NCI-H2227 treated with DMSO at 0.1 percent for 48 hours (cell line): Measurements from ENCODE around the gene ZC3H14.
"Not testable (repeated sequence)": the region's sequence is repeated elsewhere in the genome, so short reads cannot be mapped to it uniquely, and the experiment has no call there.

Source experiments
- DNase-seq: peaks from one replicate; lab custom pipeline; 2025; lab: John Stamatoyannopoulos, UW

The ZC3H14 gene, protein sequence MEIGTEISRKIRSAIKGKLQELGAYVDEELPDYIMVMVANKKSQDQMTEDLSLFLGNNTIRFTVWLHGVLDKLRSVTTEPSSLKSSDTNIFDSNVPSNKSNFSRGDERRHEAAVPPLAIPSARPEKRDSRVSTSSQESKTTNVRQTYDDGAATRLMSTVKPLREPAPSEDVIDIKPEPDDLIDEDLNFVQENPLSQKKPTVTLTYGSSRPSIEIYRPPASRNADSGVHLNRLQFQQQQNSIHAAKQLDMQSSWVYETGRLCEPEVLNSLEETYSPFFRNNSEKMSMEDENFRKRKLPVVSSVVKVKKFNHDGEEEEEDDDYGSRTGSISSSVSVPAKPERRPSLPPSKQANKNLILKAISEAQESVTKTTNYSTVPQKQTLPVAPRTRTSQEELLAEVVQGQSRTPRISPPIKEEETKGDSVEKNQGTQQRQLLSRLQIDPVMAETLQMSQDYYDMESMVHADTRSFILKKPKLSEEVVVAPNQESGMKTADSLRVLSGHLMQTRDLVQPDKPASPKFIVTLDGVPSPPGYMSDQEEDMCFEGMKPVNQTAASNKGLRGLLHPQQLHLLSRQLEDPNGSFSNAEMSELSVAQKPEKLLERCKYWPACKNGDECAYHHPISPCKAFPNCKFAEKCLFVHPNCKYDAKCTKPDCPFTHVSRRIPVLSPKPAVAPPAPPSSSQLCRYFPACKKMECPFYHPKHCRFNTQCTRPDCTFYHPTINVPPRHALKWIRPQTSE

DNA sequence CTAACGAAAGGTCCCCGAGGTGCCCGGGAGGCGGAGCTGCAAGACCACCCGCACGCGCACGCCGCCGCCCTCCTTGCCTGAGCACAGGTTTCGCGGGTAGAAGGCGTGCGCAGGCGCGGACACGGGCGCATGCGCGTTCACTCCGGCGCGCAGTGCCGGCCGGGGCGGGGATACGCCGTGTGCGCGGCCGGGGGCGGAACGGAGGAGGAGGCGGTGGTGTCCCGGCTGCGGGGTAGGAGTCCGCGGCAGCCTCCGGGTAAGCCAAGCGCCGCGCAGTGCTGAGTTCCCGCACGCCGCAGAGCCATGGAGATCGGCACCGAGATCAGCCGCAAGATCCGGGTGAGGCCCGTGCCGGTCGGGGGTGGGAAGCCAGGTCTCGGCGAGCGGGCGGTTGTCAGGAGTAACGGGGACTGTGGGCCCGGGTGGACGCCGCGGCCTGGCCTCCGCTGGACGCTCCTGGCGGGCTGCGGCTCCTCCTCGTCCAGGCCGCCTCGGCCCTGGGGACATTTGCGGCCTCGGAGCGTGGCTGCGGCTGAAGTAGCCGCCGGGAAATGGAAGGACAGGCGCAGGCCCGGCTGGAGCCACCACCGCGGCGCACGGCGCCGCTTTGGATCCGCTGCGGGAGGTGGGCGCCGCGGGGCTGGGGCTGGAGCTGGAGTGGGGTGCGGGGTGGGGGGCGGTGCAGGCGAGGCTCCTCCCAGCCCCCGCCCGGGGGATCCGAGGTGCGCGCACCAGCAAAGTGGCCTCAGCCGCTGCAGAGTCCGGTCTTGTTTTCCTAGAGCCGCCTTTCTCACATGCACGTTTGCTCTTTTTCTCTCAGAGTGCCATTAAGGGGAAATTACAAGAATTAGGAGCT lies at the start of gene ZC3H14:
Gene ZC3H14 (plus strand): TSS at position 207 of the 856 bp plus-strand sequence. CDS start 97 bp downstream, at position 304.
- peak; percentile 86 for DNase-seq

DNA sequence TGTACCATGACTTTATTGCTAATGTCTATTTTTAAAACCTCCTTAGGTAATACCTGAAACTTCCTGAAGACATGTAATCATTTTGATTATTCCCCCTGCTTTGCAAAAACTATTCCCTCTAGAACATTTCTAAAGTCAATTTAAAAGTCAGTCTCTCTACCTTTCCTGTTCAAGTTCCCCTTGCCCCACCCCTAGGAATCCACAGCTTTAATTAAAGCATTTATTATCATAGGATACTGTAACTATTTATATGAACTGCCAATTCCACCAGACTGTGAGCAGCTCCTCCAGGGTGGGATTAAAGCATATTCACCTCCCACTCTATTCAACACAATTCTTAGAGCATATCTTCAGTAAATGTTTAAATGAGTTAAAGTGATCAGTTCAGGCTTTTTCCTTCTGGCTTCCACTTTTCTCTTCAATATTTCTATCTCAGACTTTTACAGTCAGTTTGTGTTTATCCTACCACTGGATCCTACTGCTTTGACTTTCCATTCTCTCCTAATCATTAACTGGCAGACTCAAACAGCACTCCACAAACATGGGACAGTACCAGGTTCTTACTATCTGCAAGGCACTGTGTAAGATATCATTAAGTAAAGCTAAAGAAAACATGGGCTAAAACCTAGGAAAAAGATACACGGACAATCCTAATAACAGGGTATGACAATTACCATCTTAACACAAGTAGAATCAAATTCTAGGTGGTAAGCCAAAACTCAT lies 47.2 kb upstream of the ZC3H14 start:
- no peak for DNase-seq

DNA sequence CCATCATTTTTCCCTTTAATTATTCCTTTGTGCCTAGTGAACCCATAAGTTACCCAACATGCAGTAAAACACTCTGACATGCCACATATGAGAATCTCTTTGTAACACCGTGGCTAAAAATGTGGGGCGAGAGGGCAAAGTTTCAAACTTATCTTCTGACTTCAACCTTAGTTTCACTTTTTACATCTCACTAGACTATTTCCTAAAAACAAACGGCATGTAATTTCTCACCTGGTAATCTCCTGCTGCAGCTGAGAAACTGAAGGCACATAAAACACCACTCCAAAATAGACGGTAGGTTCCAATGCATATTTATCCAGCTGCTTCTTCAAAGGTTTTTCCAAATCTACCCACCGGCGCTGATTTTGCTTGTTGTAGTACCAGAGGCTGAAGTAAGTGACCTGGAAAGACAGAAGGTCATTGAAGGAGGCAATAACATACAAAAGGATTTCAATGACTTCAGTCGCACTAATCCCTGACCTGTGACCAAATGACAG lies 45.9 kb upstream of the ZC3H14 start:
- DNase-seq = no peak

DNA sequence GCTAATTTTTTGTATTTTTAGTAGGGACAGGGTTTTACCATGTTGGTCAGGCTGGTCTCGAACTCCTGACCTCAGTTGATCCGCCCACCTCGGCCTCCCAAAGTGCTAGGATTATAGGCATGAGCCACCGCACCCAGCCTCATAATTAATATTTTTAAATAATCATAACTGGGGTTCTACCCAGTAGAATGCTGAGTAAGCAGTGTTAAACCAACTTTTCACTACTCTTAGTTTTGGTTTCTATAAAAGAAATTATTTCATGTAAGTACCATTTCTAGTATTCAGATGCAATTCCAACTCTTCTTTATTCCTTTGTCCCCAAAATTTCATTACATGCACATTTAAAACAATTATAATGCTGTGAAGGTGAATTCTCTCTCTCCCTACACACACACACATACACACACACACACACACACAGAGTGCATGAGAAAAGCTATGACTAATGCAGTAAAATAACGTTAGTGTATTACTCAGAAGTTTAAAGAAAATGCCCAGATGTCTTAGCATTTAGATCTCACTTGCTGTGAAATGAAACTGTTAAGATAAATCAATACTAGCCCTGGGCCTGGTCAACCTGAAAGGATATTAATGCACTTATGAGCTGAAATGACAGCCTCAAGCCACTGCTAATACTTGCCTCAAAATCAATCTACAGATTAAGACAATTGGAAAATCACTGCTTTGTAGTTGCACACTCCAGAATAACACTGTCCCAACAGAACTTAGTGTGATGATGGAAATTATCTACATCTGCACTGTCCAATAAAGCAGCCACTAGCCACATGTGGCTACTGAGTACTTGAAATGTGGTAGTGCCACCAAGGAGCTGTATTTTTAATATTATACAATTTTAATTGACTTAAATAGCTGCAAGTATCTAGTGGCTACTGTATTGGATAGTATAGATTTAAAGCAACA lies 44.0 kb upstream of the ZC3H14 start:
- no peak for DNase-seq

DNA sequence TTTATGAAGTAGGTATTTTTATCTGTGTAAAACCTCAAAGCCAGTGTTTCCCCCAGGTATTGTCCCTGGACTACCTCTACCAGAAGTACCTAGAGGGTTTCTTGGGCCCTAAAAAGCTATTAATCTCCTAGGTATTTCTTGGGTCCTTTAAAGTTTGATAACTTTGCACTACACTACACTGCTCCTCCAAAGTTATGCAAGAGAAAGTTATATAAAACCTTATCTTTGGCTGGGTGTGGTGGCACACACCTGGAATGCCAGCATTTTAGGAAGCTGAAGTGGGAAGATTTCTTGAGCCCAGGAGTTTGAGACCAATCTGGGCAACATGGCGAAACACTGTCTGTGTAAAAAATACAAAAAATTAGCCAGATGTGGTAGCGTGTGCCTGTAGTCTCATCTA lies 42.9 kb upstream of the ZC3H14 start:
- DNase-seq = no peak

DNA sequence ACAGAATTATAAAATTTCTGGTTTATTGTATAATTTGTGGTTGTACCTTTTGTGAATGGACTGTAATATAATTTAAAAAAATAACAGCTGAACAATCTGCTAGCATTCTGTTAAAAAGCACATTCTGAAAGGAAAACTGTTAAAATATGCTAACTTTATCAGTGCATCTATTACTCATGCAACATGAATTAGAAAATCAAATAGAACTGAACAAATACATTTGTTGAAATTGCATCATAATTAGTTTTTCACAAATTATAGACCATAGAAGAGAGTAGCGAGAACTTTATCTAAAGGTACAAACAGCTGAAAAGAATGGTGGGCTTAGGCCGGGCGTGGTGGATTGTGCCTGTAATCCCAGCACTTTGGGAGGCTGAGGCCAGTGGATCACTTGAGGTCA lies 41.0 kb upstream of the ZC3H14 start:
- no peak for DNase-seq

DNA sequence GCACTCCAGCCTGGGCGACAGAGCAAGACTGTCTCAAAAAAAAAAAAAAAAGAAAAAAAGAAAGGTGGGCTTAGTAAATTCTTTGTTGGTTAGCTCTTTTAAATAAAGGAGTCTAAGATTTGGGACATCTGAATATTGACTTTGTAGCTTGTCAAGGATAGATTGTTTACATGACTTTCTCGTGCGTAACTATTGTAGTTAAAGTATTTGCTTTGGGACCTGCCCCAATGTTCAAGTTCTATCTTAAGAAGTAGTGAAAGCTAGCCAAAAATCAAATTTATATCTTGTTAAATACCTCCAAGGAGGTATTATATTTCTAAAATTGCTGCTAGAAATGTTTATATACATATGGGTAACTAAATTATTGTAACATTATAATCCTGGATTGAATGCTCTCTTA lies 40.4 kb upstream of the ZC3H14 start:
- no peak for DNase-seq

DNA sequence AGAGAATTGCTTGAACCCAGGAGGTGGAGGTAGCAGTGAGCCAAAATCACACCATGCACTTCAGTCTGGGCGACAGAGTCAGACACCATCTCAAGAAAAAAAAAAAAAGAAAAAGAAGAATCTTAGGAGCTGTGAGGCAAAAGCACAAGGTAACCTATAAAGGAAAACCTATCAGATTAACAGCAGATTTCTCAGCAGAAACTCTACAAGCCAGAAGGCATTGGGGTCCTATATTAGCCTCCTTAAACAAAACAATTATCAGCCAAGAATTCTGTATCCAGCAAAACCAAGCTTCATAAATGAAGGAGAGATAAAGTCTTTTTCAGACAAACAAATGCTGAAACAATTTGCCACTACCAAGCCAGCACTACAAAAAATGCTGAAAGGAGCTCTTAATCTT lies 32.9 kb upstream of the ZC3H14 start:
- DNase-seq = not testable (repeated sequence)

DNA sequence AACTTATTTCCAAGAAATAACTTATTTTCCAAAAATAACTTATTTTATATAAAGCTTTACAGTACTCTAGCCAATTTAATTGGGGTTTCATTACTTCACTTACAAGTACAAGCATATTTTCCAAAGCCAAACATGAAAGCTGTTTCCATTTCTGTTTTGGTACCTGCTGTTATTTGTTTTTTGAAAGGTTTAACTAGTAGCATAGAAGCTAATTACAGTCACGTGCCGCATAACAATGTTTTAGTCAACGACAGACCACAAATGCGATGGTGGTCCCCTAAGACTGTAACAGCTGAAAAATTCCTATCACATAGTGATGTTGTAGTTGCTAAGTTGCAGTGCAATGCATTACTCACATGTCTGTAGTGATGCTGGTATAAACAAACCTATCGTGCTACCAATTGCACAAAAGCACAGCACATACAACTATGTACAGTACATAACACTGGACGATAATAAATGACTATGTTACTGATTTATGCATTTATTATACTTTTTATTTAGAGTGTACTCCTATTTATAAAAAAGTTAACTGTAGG lies 29.7 kb upstream of the ZC3H14 start:
- no peak for DNase-seq

DNA sequence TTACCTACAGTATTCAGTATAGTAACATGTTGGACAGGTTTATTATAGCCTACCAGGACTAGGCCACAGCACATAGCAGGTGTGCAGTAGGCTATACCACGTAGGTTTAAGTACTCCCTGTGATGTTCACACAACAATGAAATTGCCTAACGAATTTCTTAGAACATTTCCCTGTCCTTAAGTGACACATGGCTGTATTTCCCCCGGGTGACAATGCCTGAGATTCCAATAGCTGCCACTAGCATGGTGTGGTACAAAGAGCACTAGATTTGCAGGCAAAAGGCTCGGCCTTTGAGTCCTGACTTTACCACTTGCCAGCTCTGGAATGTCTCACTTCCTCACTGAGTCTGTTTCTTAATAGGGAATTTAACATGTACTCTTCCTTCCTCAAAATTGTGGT lies 27.7 kb upstream of the ZC3H14 start:
- no peak for DNase-seq

DNA sequence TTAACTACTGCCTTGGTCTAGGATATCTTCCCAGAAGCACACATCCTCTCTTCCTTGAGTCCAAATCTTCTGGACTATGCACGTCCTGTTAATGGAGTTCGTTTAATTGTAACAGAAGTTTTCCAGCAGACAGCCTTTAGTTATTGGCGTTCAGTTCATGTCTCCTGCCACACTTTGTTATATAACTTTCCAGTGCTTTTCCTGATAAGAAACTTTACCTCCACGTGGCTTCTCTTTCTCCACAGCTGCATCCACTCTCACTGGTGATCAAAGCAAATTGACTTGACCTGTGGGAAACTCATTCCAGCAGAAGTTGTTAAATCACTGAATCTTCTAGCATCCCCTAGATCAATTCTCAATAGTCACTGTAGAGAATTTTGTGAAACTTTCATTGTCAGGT lies 27.0 kb upstream of the ZC3H14 start:
- DNase-seq = no peak

DNA sequence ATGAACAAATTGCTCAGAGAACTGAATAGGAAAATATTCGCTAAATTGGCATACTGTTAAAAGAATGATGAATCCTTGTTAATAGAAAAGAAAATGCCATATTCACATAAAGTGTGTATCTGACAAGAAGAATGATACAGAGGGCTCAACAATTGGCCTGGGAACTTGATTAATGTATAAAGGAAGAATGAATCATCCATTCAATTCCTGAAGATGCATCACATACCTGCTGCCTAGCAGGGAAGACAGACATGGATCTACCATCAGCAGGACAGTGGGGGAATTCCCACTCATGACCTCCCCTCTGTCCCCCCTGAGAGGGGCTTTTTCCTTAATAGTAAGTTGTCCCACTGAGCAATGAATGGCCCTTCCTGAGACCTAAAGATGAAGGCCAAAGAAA lies 21.5 kb upstream of the ZC3H14 start:
- DNase-seq = no peak

DNA sequence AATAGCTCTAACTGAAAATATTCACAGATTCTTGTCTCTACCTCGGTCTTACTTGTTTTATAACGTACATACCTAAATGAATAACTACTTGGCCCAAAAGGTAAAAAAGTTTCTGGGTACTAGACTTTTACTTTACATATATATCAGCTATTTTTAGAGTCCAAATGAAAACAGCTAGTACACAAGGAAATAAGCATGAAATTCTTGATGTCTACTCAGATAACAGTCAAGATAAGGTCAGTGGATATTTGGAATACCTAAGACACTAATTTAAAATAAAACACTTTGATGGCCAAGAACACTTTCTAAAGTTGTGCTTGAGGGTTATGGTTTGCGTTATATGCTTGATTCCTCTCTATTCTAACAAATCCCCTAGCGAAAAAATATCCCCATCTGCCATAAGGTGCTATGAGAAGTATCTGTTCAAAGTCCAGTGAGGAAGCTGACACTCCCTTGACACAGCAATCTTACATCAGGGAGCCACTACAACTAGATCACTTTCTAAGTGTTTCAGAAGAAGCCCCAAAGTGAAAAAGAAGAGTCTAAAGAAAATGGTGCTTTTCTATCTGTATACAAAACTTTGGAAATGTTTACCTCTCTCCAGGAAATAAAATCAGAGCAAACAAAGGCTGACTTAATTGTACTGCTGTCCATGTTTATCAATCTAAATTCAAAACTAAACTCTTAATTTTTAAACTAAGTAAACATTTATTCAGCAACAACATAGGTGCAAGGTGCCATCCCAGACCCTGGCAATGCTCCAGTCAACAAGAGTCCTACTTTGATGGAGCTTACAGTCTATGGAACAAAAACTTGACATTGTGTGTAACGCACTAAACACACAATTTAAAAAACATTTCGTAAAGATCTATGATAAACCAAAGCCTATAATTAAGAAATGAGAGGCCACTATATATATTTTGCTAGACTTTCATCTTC lies 19.7 kb upstream of the ZC3H14 start:
- DNase-seq = no peak

DNA sequence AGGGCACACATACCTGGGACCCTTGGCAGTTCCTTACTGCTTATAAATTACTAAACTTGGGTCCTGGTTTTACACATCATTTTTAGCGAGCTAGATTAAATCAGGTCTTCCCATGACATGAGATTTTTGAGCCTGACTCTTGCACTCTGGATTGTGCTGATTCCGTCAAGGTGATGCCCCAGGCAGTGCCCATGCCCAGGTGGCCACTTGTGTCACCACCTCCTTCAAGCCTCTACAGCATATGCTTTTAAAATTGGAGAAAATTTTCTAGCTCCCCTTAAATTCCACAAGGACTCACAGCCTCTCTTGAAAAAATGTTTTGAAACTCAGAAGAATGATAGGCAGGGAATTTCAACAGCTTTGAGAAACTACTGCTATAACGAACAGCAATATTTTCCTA lies 17.6 kb upstream of the ZC3H14 start:
- no peak for DNase-seq

DNA sequence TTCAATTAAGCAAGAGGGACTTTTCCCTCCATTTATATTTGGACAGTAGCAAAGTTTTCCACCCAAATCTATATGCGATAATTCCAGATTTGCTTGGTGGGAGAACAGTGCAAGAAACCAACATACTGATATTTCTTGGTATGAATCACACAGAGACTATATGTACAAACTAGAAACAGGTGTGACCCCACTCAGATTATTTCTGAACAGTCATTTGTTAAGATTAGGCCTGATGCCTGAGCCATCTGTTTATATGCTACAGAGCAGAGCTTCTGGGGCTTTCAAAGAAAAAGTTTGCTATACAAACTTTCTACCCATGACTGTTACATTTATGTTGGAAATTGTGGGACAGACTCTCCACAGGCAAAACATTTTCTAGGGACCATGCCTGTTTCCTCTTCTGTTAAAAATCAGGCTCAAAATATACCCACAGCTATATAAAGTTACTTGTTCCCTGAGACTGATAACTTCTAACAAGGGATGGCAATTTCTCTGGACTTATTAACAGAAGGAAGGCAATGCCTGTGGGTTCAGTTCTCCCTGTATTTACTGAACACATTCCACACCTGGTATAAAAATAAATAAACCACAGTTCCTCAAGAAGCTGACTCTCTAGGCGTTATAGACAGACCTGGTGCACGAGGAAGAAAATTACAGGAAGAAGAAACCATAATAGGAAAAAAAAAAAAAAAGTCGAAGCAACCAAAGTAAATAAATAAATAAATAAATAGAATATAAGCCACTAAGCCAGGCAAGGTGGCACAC lies 16.0 kb upstream of the ZC3H14 start:
- no peak for DNase-seq

DNA sequence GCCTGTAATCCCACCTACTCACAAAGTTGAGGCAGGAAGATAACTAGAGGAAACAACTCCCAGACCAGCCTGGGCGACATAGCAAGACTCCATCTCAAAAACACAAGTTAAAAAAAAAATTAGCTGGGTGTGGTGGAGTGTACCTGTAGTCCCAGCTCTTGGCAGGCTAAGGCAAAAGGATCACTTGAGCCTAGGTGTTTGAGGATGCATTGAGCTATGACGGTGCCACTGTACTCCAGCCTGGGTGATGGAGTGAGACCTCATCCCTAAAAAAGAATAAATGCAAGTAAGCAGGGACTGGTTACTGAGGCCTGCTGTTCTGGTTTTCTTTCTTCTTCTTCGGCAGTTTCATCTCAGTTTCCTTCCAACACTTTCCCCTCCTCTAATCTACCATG lies 15.5 kb upstream of the ZC3H14 start:
- no peak for DNase-seq

DNA sequence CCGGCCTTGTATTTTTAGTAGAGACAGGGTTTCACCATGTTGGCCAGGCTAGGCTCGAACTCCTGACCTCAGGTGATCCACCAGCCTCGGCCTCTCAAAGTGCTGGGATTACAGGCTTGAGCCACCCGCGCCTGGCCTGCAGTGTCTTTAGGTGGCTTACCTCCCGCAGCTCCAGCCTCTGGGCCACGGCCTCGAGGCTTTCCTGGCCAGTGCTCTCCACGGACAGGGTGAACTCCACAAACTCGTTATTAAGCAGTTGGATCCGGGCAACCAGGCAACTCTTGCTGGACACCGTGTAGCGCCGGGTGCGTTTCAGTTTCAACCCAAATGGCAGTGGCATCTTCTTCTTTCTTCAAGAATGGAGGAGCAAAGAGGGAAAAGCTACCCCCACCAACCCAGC lies 12.8 kb upstream of the ZC3H14 start:
- no peak for DNase-seq

DNA sequence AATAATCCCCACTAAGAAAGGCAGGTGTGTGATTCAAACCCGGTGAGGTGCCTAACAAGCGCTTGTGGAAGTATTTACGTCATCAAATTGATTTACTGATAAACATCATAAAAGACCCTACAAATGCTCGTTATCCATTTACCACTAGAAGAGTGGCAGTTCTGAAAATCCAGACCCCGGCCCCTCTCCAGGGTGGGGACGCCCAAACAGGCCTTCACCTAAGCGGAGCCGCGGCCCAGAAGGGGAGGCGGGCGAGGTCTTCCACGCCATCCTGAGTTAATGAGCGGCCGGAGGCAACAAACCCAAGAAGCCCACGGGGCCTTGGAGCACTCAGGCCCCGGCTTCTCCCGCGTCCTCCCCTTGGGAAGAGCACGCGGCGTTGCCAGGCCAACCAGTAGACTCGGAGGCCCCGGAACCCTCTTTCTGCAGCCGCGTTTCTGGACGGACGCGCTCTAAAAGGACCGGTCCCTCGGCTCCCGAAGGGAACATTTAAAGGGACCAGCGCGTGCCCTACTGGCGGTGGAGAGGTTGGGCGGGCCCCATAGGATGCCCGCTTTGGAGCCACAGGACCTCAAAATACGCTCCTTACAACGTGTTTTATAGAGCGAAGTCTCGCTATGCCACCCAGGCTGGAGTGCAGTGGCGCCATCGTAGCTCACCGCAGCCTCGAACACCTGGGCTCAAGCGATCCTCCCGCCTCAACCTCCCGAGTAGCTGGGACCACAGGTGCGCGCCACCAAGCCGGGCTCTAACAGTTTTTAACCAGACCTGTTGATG lies 11.6 kb upstream of the ZC3H14 start:
- peak; percentile 86 for DNase-seq
